GM10266 (cell line): ENCODE data around the gene ABCC10.

Experiments used
- DNase-seq: peaks from one replicate; pipeline ENCODE4 v3.0.0; 2012; ENCODE audit errors: extremely low spot score
- TF ChIP-seq, protein P1 (sequence below): IDR thresholded peaks from 2 replicates; pipeline ENCODE4 v1.5.1; 2012; ENCODE audit warnings: mild to moderate bottlenecking, low read depth; ENCODE audit not compliant: control insufficient read depth, insufficient read depth; ENCODE audit errors: missing control alignments

Gene ABCC10

DNA sequence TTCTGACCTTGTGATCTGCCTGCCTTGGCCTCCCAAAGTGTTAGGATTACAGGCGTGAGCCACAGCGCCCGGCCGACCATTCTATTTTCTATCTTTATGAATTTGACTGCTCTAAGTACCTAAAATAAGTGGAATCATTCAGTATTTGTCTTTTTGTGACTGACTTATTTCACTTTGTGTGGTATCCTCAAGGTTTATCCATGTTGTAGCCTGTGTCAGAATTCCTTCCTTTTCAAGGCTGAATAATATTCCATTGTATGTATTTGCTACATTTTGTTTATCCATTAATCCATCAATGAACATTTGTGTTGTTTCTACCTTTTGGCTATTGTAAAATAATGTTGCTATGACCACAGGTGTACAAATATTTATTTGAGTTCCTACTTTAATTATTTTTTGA, 45.2 kb downstream of the ABCC10 start:
- no peak for DNase-seq
- TF ChIP-seq, protein P1, sequence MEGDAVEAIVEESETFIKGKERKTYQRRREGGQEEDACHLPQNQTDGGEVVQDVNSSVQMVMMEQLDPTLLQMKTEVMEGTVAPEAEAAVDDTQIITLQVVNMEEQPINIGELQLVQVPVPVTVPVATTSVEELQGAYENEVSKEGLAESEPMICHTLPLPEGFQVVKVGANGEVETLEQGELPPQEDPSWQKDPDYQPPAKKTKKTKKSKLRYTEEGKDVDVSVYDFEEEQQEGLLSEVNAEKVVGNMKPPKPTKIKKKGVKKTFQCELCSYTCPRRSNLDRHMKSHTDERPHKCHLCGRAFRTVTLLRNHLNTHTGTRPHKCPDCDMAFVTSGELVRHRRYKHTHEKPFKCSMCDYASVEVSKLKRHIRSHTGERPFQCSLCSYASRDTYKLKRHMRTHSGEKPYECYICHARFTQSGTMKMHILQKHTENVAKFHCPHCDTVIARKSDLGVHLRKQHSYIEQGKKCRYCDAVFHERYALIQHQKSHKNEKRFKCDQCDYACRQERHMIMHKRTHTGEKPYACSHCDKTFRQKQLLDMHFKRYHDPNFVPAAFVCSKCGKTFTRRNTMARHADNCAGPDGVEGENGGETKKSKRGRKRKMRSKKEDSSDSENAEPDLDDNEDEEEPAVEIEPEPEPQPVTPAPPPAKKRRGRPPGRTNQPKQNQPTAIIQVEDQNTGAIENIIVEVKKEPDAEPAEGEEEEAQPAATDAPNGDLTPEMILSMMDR, result no peak

DNA sequence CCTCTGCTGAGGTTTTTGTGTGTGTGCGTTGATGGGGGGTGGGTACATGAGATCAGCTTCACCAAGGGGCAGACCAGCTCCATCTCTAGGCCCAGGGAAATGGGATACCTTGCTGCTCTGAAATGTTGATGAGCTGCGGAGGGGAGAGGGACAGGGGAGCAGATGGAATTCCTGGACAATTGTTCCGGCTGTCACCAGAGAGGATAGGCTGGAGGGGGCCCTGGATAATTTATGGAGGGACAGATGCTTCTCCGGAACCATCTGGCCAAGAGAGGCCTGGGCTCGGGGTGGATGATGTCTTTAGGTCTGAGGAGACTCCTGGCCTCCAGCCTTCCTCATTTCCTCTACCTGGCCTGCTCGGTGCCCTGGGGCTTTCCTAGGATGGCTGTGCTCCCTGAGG, 48.2 kb downstream of the ABCC10 start:
- TF ChIP-seq, protein P1, result no peak
- DNase-seq, result no peak

DNA sequence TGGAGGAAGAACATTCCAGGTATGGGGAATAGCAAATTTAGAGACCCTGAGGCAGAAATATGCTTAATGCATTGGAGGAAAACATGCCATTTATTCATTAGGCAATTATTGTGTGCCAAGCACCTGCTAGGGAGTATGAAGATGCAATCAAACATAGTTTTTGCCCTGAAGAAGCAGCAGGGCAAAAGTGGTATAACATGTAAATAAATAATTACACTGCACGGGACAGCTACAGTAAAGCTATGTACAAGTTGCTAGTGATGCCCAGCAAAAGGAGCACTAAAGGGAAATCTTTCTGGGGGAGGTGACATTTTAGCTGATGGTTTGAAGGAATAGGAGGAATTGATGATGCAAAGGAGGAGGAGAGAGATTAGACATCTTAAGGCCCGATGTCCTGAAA, 49.4 kb downstream of the ABCC10 start:
- TF ChIP-seq, protein P1, result no peak
- DNase-seq, result no peak

DNA sequence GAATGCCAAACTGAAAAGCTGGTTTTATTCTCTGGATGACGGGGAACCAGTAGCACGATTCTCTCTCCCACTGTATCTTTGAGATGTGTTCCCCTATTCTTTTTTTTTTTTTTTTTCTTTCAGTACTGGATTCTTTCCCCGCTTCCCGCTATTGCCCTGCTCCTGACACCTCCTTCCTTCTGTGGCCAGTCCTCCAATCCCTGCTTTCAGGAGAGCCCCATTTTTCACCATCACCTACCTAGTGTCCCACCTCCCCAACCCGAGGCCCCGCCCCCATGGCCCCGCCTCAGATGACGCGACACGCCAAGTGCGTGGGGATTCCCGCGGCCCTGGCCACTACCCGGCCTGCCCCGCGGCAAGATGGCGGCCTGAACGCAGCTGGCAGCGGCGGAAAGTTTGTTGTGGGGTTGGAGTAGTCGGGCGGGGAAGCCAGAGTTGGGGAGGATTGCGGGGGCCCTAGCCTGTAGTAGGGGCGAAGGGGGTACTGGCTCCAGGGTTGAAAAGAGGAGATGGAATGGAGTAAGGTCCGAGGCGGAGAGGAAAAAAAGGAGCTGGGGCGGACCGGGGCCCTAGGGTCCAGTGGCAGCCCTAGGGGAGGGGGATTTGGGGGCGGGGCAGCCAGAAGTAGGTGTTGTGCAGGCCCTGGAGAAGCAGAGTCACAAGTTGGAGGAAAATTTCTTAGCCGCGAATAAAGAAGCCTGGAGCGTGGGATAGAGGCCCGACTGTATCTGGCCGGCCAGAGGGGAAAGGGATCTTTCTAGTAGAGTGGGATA, 50.1 kb downstream of the ABCC10 start, which contains the start of gene TJAP1:
TJAP1 (plus strand) TSS at position 336 of the 773 bp plus-strand sequence. CDS start 21,432 bp downstream, outside the sequence.
- DNase-seq, result peak; percentile 91
- TF ChIP-seq, protein P1, result no peak

DNA sequence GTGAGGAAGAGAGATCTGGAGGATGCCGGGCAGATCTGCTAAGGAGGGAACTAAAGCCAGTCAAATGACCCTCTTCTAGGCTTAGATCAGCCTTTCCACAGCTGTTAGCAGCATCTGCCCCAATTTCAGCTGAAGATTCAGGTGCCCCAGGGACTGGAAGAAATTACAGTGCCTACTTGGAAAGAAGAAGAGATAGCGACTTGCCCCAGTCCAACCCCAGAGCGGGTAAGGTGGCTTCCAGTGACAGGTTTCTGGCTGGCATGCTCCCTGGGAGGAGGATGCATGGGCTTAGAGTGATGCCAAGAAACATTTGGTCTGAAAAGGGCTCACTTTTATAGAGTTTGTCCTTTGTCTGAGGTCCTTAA, 50.6 kb downstream of the ABCC10 start:
- no peak for DNase-seq
- TF ChIP-seq, protein P1, result no peak

DNA sequence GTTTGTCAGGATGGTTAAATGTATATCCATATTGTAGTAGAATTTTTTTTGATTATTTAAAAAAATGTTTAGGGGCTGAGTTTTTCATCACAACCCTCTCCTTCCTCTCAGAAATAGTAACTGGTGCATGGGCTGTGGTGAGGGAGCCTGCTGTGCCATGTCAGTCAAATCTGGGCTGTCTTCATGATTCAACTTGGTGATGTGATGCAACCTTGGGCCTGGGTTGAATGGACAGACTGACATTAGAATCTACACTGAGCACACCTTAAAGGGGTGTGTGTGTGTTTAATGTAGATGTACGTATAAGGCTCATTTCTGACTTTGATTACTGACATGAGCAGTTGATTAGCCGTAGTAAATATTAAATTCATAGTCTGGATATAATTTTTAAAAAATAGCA, 53.7 kb downstream of the ABCC10 start:
- TF ChIP-seq, protein P1, result no peak
- DNase-seq, result no peak

DNA sequence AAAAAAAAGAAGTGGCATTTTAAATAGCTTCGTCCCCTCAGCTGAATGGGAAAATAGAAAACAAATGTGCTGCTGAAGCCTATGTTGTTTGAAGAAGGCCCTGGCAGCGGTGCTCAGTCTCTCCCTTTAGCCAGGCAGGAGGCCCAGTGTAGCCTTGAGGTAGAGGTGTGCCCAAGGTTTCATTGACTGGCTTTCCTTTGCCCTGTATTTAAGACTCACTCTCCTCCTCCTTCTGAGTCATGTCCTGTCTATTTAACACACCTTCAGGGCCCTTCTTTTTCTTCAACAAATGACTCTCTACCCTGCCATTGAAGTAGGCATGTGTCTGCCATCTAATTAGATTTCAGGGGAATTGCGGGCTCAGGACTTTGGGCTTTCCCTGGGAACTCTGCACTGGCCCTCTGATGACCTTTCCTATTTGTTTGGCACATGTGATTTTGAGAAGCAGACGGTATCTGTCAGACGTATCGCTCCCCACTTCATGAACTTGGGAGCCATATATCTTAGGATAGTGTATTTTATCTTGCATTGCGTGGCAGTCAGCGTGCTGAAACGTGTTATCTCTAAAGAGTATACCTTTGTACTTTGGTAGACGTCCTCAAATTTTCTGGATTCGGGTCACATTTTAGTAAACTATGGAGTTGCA, 54.4 kb downstream of the ABCC10 start:
- TF ChIP-seq, protein P1, result no peak
- DNase-seq, result no peak
